ENCODE measurements around the gene ZNF232.
"Not testable (repeated sequence)": the region's sequence is repeated elsewhere in the genome, so short reads cannot be mapped to it uniquely, and the experiment has no call there.

ZNF232 gene

DNA sequence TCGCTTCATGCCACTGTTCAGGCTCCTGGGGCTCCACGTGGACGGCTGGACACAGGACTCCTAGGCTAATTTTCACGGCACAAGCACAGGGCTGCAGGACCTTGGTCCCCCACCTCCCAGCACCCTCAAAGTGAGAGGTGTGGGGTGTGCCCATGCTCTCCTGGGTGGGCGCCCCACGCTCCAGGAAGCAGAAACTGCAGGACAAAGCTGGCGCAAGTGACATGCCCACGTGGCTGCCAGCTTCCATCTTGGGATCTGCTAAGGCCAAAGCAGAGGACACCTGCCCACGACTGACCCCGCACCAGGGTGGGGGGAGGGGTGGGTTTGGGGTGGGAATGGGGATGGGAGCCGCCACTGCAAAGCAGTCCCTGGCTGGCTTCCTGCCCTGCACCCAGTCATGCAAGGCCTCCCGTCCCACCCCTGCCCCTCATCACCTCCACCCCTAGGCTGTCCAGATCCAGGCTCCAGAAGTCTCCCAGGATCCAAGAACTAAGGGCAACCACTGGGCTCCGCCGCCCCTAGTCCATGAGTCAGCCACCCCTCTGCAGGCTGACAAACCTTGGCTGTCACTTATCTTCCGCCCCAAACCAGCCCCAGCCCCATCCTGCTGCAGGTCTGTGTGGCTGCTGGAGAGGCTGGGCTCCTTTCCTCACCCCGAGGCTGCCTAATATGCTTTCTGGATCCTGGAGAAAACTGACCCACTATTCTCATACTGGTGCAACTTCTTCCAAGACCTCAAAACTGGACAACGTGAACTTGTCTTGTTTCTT, 15.2 kb upstream of the ZNF232 start:
- DNase-seq = no peak
- Histone ChIP-seq H3K27me3 (replicated peaks; ENCODE audit: insufficient read depth, low read length) (peaks cover 18% of the 10 kb centered on the region), H3K27ac (ENCODE audit: low read length) (no peak overlapping the region), H3F3A (ENCODE audit: insufficient read depth, low read length) (no peaks in the 10 kb centered on the region), H3K9me2 (replicated peaks; ENCODE audit: insufficient read depth, low read length) (no peaks in the 10 kb centered on the region), H4K20me1 (ENCODE audit: insufficient read depth, low read length) (no peaks in the 10 kb centered on the region), H2AFZ (ENCODE audit: low read length) (no peak overlapping the region), H3K4me2 (ENCODE audit: low read depth, low read length) (no peak overlapping the region), H3K79me2 (ENCODE audit: low read length) (no peaks in the 10 kb centered on the region), H3K9me3 (replicated peaks; ENCODE audit: insufficient read depth, low read length) (no peaks in the 10 kb centered on the region), H3K9ac (ENCODE audit: low read length) (no peak overlapping the region), H3K4me1 (ENCODE audit: low read length) (no peaks in the 10 kb centered on the region), H3K4me3 (ENCODE audit: low read length) (no peak overlapping the region), H3K36me3 (replicated peaks; ENCODE audit: insufficient read depth, low read length) (no peaks in the 10 kb centered on the region)
- TF ChIP-seq CTCF (IDR thresholded peaks at IDR 0.05; ENCODE audit: low read length) = no peak

GRCh38 chr17:5124896-5125295, 13.2 kb upstream of the ZNF232 start:
- not testable (repeated sequence) for H3K9ac ChIP-seq (ENCODE audit: low read length); H3K36me3 ChIP-seq (replicated peaks; ENCODE audit: insufficient read depth, low read length); H2AFZ ChIP-seq (ENCODE audit: low read length); H3F3A ChIP-seq (ENCODE audit: insufficient read depth, low read length); H4K20me1 ChIP-seq (ENCODE audit: insufficient read depth, low read length); H3K27ac ChIP-seq (ENCODE audit: low read length); H3K79me2 ChIP-seq (ENCODE audit: low read length); H3K4me2 ChIP-seq (ENCODE audit: low read depth, low read length); H3K4me1 ChIP-seq (ENCODE audit: low read length); H3K9me2 ChIP-seq (replicated peaks; ENCODE audit: insufficient read depth, low read length); H3K4me3 ChIP-seq (ENCODE audit: low read length); DNase-seq; H3K9me3 ChIP-seq (replicated peaks; ENCODE audit: insufficient read depth, low read length)
- peaks cover 13% of the 10 kb centered on the region for H3K27me3 ChIP-seq (replicated peaks; ENCODE audit: insufficient read depth, low read length)

GRCh38 chr17:5124125-5124760, 12.6 kb upstream of the ZNF232 start:
- H3K9me2 ChIP-seq (replicated peaks; ENCODE audit: insufficient read depth, low read length); H3K27ac ChIP-seq (ENCODE audit: low read length); H3K4me3 ChIP-seq (ENCODE audit: low read length); H3K4me2 ChIP-seq (ENCODE audit: low read depth, low read length); H4K20me1 ChIP-seq (ENCODE audit: insufficient read depth, low read length); H3K36me3 ChIP-seq (replicated peaks; ENCODE audit: insufficient read depth, low read length); H3F3A ChIP-seq (ENCODE audit: insufficient read depth, low read length); H3K27me3 ChIP-seq (replicated peaks; ENCODE audit: insufficient read depth, low read length); H3K4me1 ChIP-seq (ENCODE audit: low read length); H3K9me3 ChIP-seq (replicated peaks; ENCODE audit: insufficient read depth, low read length); H3K9ac ChIP-seq (ENCODE audit: low read length); H2AFZ ChIP-seq (ENCODE audit: low read length); DNase-seq; H3K79me2 ChIP-seq (ENCODE audit: low read length): not testable (repeated sequence)

DNA sequence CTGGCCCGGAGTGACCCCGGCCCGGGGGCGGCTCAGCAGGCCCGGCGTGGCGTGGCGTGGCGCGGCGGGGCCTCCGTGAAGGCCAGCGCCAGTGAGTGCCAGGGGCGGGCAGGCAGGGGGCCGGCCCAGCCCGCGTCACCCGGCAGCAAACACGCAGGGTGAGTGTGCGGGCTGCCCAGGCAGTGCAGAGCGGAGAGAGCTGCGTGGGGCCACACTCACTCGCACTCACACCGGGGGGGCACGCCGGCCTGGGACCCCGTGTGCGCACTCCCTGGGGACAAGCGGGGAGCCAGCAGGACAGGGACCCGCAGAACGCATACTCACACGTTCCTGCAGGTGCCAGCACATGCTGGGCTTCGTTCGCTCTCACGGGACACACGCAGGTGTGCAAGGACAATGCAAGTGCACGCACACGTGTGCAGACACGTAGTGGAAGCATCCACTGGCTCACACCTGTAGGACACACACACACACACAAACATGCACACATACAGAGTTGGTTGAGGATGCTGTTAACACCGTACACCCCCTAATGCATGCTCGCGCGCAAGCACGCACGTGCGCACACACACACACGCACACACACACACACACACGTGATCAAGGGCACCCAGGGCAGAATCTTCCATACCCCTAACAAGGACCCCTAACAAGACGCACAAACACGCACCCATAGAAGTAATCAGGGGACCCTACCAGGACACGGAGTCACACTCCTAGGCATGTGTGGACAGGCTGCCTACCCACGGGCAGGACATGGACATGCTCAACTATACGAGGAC, 11.9 kb upstream of the ZNF232 start:
- DNase-seq = no peak
- no peak overlapping the region for H2AFZ ChIP-seq (ENCODE audit: low read length)
- H3K4me1 ChIP-seq (ENCODE audit: low read length) = no peaks in the 10 kb centered on the region
- TF ChIP-seq CTCF (IDR thresholded peaks at IDR 0.05; ENCODE audit: low read length) (no peak), EZH2 (optimal IDR thresholded peaks at IDR 0.05; ENCODE audit: low read depth, low read length) (no peak), EZH2phosphoT487 (IDR thresholded peaks at IDR 0.05; ENCODE audit: low read length) (no peak)
- no peak overlapping the region for H3K4me2 ChIP-seq (ENCODE audit: low read depth, low read length)
- no peak overlapping the region for H3K9ac ChIP-seq (ENCODE audit: low read length)
- no peaks in the 10 kb centered on the region for H4K20me1 ChIP-seq (ENCODE audit: insufficient read depth, low read length)
- peaks cover 7% of the 10 kb centered on the region for H3K27me3 ChIP-seq (replicated peaks; ENCODE audit: insufficient read depth, low read length)
- no peaks in the 10 kb centered on the region for H3K9me3 ChIP-seq (replicated peaks; ENCODE audit: insufficient read depth, low read length)
- H3K27ac ChIP-seq (ENCODE audit: low read length) = no peak overlapping the region
- H3K36me3 ChIP-seq (replicated peaks; ENCODE audit: insufficient read depth, low read length) = no peaks in the 10 kb centered on the region
- H3K4me3 ChIP-seq (ENCODE audit: low read length) = no peak overlapping the region
- no peaks in the 10 kb centered on the region for H3F3A ChIP-seq (ENCODE audit: insufficient read depth, low read length)
- H3K79me2 ChIP-seq (ENCODE audit: low read length) = no peaks in the 10 kb centered on the region
- no peaks in the 10 kb centered on the region for H3K9me2 ChIP-seq (replicated peaks; ENCODE audit: insufficient read depth, low read length)
